Progenitor cell of endocrine pancreas (in vitro differentiated cells): ENCODE data around the gene STX18. TPM values are rescaled to one million over a fixed set of nuclear protein-coding genes. Genes with fewer than 3 reads are reported as not detected.

Experiments used
- DNase-seq: peaks from one replicate; pipeline ENCODE4 v3.0.0; 2021; ENCODE audit warnings: low spot score; ENCODE audit not compliant: unreplicated experiment
- H3K27ac Mint-ChIP-seq: 2 replicates; pipeline ENCODE4 v1.8.0; 2021; ENCODE audit warnings: mild to moderate bottlenecking, moderate library complexity, mixed read lengths
- H3K27me3 Mint-ChIP-seq: 2 replicates; pipeline ENCODE4 v1.8.0; 2021; ENCODE audit warnings: mixed read lengths
- H3K36me3 Mint-ChIP-seq: 2 replicates; pipeline ENCODE4 v1.8.0; 2022; ENCODE audit warnings: mixed read lengths; ENCODE audit not compliant: insufficient read depth
- H3K4me1 Mint-ChIP-seq: 2 replicates; pipeline ENCODE4 v1.8.0; 2021; ENCODE audit warnings: low read depth, mixed read lengths
- H3K4me3 Mint-ChIP-seq: 2 replicates; pipeline ENCODE4 v1.8.0; 2021; ENCODE audit warnings: low read depth, mild to moderate bottlenecking, moderate library complexity, mixed read lengths
- H3K9me3 Mint-ChIP-seq: 2 replicates; pipeline ENCODE4 v1.8.0; 2021; ENCODE audit warnings: low read depth, mixed read lengths
- CTCF ChIP-seq: fragments of 200-600 bp; sonication (generic); IDR thresholded peaks from one replicate; pipeline ENCODE4 v1.5.0; 2021; ENCODE audit warnings: antibody characterized with exemption, mild to moderate bottlenecking; ENCODE audit not compliant: unreplicated experiment
- total RNA-seq: library from RNA; stranded (reverse); gene quantifications from 2 replicates; pipeline ENCODE4 v1.2.1, GENCODE V29; 2021

Gene STX18
- total RNA-seq, 1 donor from 2014 or later = 41.2 TPM

- Mint-ChIP-seq H3K27ac (no peak overlapping the region), H3K36me3 (no peaks in the 10 kb centered on the region), H3K4me1 (peaks cover 2% of the 10 kb centered on the region), H3K4me3 (no peak overlapping the region), H3K27me3 (peaks cover 44% of the 10 kb centered on the region), H3K9me3 (peaks cover 6% of the 10 kb centered on the region)
- DNase-seq = no peak
- TF ChIP-seq CTCF = no peak
Measured at GRCh38 chr4:4374388-4375098, 167.3 kb downstream of the STX18 start.

Other genes starting within 250 kb of the STX18 start
- gene NSG1, start 154.9 kb downstream of the STX18 start, total RNA-seq = 52.4 and 55.0 TPM in 2 replicates